Testis (tissue), 3 donors: ENCODE data around the gene AIM2. TPM values are rescaled to one million over a fixed set of nuclear protein-coding genes. Genes with fewer than 3 reads are reported as not detected.

ENCODE experiments used
- DNase-seq: peaks from one replicate; pipeline ENCODE4 v3.0.0-alpha.2; 2019
- H3K27ac ChIP-seq, 2 donors: fragments of 200-600 bp; sonication (generic); one replicate each; pipeline ENCODE4 v1.5.1; 2019
- H3K27me3 ChIP-seq: fragments of 200-600 bp; sonication (generic); one replicate; pipeline ENCODE4 v1.5.1; 2019
- H3K36me3 ChIP-seq: fragments of 200-600 bp; sonication (generic); one replicate; pipeline ENCODE4 v1.5.1; 2017; ENCODE audit warnings: low read depth; ENCODE audit errors: missing control alignments
- H3K4me1 ChIP-seq: fragments of 200-600 bp; sonication (generic); one replicate; pipeline ENCODE4 v1.5.1; 2019
- H3K4me3 ChIP-seq, 2 donors: fragments of 200-600 bp; sonication (generic); one replicate each; pipeline ENCODE4 v1.5.1; 2017 to 2019
- H3K9me3 ChIP-seq: fragments of 200-600 bp; sonication (generic); one replicate; pipeline ENCODE4 v1.5.1; 2017
- POLR2A ChIP-seq: fragments of 450-650 bp; IDR thresholded peaks from one replicate; pipeline ENCODE4 v1.6.1; 2017; ENCODE audit warnings: antibody characterized with exemption, mild to moderate bottlenecking, moderate library complexity
- WGBS, 2 donors: methylation state at CpG; one replicate each; pipeline ENCODE4 v1.1.5; 2018; 5-methylcytosine and 5-hydroxymethylcytosine counted together
- intact Hi-C: fragments of 100-400 bp; cut with DNase I; formaldehyde crosslinking; loops from one replicate; pipeline ENCODE4 v1.15.1; 2023; ENCODE audit warnings: low total_unique reads
- polyA plus RNA-seq: library from polyadenylated mRNA; stranded (reverse); fragments of 350-450 nt; fragmentation: Illumina TruSeq; extraction: RNeasy Lipid Tissue Mini Kit (QIAGEN cat#74804); gene quantifications from one replicate; pipeline ENCODE4 v1.2.3, GENCODE V29; 2014; ENCODE audit warnings: low read depth, low replicate concordance; ENCODE audit not compliant: insufficient read depth
- total RNA-seq, 2 donors: library from RNA; depleted of rRNA; stranded (reverse); fragments of >200 nt; gene quantifications; one replicate each; pipeline ENCODE4 v1.2.3, GENCODE V29; 2016
- TF ChIP-seq, protein P1 (sequence below), 3 experiments: fragments of 450-650 bp in 2 of 3; fragments of 200-600 bp in 1 of 3; sonication (generic) in 1 of 3; IDR thresholded peaks; one replicate each; pipeline ENCODE4 v1.5.1; 2016 to 2019; ENCODE audit warnings: antibody characterized with exemption in 3 of 3, mild to moderate bottlenecking in 2 of 3, moderate library complexity in 1 of 3

AIM2 gene
- total and polyA plus RNA-seq, 3 donors from 2014 or later, result 1.3 to 3.2 (median 1.9) TPM

DNA sequence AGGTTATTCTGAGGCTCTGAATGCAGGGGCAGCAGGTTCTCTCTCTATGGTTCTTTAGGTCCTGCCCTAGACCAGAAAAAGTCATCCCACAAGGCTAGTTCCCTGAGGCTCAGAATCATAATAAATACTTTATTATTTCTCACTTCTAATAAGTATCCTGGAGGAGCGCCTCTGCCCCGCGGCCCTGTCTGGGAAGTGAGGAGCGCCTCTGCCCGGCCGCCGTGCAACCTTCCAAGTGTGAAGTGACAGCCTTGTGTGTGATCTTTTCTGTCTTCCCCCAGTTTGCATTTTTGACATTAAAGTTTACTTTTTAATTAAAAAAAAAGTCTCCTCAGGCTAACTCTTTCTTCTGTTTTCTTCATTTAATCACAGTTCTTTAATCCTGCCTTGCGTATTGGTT is 11.5 kb downstream of the AIM2 start:
- Histone ChIP-seq H3K36me3 (no peaks in the 10 kb centered on the region), H3K27ac (no peak overlapping the region), H3K4me3 (no peak overlapping the region), H3K4me1 (no peaks in the 10 kb centered on the region), H3K9me3 (no peaks in the 10 kb centered on the region), H3K27me3 (no peaks in the 10 kb centered on the region)
- TF ChIP-seq, protein P1, sequence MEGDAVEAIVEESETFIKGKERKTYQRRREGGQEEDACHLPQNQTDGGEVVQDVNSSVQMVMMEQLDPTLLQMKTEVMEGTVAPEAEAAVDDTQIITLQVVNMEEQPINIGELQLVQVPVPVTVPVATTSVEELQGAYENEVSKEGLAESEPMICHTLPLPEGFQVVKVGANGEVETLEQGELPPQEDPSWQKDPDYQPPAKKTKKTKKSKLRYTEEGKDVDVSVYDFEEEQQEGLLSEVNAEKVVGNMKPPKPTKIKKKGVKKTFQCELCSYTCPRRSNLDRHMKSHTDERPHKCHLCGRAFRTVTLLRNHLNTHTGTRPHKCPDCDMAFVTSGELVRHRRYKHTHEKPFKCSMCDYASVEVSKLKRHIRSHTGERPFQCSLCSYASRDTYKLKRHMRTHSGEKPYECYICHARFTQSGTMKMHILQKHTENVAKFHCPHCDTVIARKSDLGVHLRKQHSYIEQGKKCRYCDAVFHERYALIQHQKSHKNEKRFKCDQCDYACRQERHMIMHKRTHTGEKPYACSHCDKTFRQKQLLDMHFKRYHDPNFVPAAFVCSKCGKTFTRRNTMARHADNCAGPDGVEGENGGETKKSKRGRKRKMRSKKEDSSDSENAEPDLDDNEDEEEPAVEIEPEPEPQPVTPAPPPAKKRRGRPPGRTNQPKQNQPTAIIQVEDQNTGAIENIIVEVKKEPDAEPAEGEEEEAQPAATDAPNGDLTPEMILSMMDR (IDR thresholded peaks at IDR 0.05), result no peak
- no peak for TF ChIP-seq POLR2A
- WGBS, 2 donors, result 95 to 97% methylated on average over 8 of the region's 8 CpGs
- DNase-seq, result no peak
- intact Hi-C loops, result no loop called here

DNA sequence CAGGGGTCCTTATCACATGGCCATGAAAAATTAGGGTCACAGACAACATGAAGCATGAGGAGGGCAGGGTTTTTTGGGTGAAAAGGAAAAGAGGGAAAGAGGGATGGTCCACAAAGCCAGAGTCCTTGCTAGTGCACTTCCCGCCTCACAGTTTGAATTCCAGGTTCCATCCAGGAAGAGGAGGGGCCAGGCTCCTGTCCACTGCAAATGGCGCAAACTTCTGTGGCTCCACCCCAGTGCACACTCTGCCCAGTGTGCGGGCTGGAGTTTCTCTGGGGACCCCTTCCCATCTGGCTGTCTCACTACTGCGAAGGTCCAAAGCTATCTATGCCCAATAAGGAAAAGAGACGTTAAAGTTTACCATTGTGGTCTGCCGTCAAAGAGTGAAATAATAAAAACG is 17.8 kb downstream of the AIM2 start:
- Histone ChIP-seq H3K4me1 (no peaks in the 10 kb centered on the region), H3K4me3 (no peak overlapping the region), H3K36me3 (no peaks in the 10 kb centered on the region), H3K27ac (no peak overlapping the region), H3K27me3 (no peaks in the 10 kb centered on the region), H3K9me3 (no peaks in the 10 kb centered on the region)
- TF ChIP-seq POLR2A, result no peak
- TF ChIP-seq, protein P1 (IDR thresholded peaks at IDR 0.05), result no peak
- DNase-seq, result no peak
- 88% methylated on average over 7 of the region's 7 CpGs for WGBS, 2 donors
- intact Hi-C loops, result no loop called here

DNA sequence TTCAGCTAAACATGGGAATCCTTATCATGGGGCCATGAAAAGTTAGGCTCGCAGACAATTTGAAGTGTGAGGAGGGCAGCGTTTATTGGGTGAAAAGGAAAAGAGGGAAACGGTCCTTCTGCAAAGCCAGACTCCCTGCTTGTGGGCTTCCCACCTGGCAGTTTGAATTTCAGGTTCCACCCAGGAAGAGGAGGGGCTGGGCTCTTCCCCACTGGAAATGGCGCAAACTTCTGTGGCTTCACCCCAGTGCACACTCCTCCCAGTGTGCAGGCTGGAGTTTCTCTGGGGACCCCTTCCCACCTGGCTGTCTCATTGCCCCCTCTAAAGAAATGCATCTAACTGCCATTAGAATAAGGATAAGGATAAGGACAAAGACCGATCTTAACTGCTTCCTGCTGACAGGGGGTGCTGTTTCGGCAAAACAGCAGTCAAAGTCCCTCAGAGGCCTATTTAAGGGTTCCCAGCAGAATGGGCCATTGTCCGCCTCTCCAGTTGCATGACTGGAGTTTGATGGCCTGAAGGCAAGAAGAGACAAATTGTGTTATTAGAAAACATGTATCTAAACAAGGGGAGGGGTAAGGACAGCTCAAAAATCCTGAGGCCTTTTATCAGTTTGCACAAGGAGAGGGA is 20.4 kb downstream of the AIM2 start:
- no peak for TF ChIP-seq POLR2A
- TF ChIP-seq, protein P1 (IDR thresholded peaks at IDR 0.05), result no peak
- no peak for DNase-seq
- Histone ChIP-seq H3K4me1 (no peaks in the 10 kb centered on the region), H3K4me3 (no peak overlapping the region), H3K27ac (no peak overlapping the region), H3K9me3 (no peaks in the 10 kb centered on the region), H3K36me3 (no peaks in the 10 kb centered on the region), H3K27me3 (no peaks in the 10 kb centered on the region)
- WGBS, 2 donors, result 89 to 92% methylated on average over 7 of the region's 7 CpGs
- intact Hi-C loops, result no loop called here

DNA sequence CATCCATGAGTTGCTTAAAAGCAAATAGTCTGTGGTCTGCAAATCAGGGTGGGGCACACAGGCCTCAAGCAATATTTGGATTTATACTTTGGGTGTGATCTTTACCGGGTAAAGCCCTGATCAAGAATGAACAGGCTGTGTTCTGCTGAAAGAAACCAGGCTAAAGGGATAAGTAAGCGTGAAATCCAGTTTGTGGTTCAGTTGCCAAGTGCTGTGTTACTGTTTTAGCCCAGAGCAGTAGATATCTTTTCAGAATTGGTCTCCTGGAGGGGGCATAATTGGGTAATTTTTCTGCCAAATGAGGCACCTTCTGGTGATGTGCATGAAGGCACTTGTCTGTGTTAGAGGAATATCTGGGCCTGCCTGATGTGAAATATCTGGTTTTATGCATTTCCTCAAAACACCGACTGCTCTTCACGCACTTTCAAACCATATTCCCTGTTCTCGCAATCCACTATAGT is 21.4 kb downstream of the AIM2 start:
- Histone ChIP-seq H3K4me3 (no peak overlapping the region), H3K27me3 (no peaks in the 10 kb centered on the region), H3K27ac (no peak overlapping the region), H3K4me1 (no peaks in the 10 kb centered on the region), H3K36me3 (no peaks in the 10 kb centered on the region), H3K9me3 (no peaks in the 10 kb centered on the region)
- no peak for TF ChIP-seq POLR2A
- TF ChIP-seq, protein P1 (IDR thresholded peaks at IDR 0.05), result no peak
- intact Hi-C loops, result no loop called here
- WGBS, 2 donors, result 85 to 90% methylated on average over 5 of the region's 5 CpGs
- DNase-seq, result no peak

DNA sequence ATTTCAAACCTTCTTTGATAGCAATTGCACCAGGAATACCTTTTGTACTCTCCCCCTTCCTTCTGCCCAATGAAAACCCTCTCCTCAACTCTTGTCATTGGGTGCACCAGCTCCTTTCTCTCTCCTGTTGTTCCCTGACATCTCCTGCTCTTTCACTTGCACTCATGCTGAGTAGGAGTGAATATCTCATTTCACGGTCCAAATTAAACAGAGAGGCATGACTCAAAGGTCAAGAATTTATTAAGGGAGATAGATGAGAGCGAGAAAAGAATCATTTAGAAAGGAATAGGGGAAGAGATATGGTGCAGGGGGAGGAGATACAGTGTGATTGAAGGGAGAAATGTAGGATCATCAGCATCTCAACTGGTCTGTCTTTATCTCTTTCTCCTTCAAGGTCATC is 22.1 kb downstream of the AIM2 start:
- Histone ChIP-seq H3K9me3 (no peaks in the 10 kb centered on the region), H3K27me3 (no peaks in the 10 kb centered on the region), H3K4me3 (no peak overlapping the region), H3K4me1 (no peaks in the 10 kb centered on the region), H3K27ac (no peak overlapping the region), H3K36me3 (no peaks in the 10 kb centered on the region)
- DNase-seq, result no peak
- WGBS, 2 donors, result 30 to 32% methylated on average over 2 of the region's 2 CpGs
- intact Hi-C loops, result no loop called here
- no peak for TF ChIP-seq POLR2A
- TF ChIP-seq, protein P1 (IDR thresholded peaks at IDR 0.05), result no peak
